Prostate gland (tissue), 2 donors: Measurements from ENCODE around the gene CTBS. TPM values are rescaled to one million over a fixed set of nuclear protein-coding genes. Genes with fewer than 3 reads are reported as not detected.

Experiments used
- DNase-seq: peaks from one replicate; pipeline ENCODE4 v3.0.0-alpha.2; 2019; ENCODE audit warnings: low spot score
- H3K27ac ChIP-seq, 2 donors: fragments of 200-600 bp; sonication (generic); 2 replicates each; pipeline ENCODE4 v1.5.1; 2017 to 2019
- H3K27me3 ChIP-seq: fragments of 200-600 bp; sonication (generic); replicated peaks from 2 replicates; pipeline ENCODE4 v1.5.1; 2019; ENCODE audit not compliant: insufficient read depth
- H3K36me3 ChIP-seq, 2 donors: fragments of 200-600 bp; sonication (generic); 1 replicate in 1 of 2; 2 replicates in 1 of 2; pipeline versions ENCODE4 v1.5.1 to v1.8.1; 2017 to 2019
- H3K4me1 ChIP-seq: fragments of 200-600 bp; sonication (generic); replicated peaks from 2 replicates; pipeline ENCODE4 v1.5.1; 2019
- H3K4me3 ChIP-seq, 2 donors: fragments of 200-600 bp; sonication (generic); 2 replicates each; pipeline ENCODE4 v1.5.1; 2017 to 2019
- H3K9me3 ChIP-seq: fragments of 200-600 bp; sonication (generic); 2 replicates; pipeline ENCODE4 v1.5.1; 2017
- POLR2A ChIP-seq: fragments of 450-650 bp; IDR thresholded peaks from one replicate; pipeline ENCODE4 v1.6.1; 2016; ENCODE audit warnings: antibody characterized with exemption, mild to moderate bottlenecking
- POLR2AphosphoS5 ChIP-seq: sonication (generic); formaldehyde crosslinking; IDR thresholded peaks from one replicate; pipeline ENCODE4 v1.6.1; 2017; ENCODE audit warnings: antibody characterized with exemption
- WGBS: methylation state at CpG from one replicate; pipeline ENCODE4 v1.1.5; 2018; 5-methylcytosine and 5-hydroxymethylcytosine counted together
- intact Hi-C: fragments of 100-400 bp; cut with DNase I; formaldehyde crosslinking; loops from one replicate; pipeline ENCODE4 v1.14.2; 2022
- total RNA-seq, 2 donors: library from RNA; depleted of rRNA; stranded (reverse); fragments of >200 nt; gene quantifications; one replicate each; pipeline ENCODE4 v1.1.0, GENCODE V29; 2016
- TF ChIP-seq, protein P1 (sequence below), 4 experiments: fragments of 200-600 bp in 2 of 4; fragments of 450-650 bp in 2 of 4; sonication (generic) in 2 of 4; IDR thresholded peaks; 1 replicate in 3 of 4; 2 replicates in 1 of 4; pipeline ENCODE4 v1.5.1; 2016 to 2019; ENCODE audit warnings: antibody characterized with exemption in 4 of 4, mild to moderate bottlenecking in 2 of 4, moderate library complexity in 2 of 4

Gene CTBS
- total RNA-seq, 2 donors from 2014 or later, result 15.1 to 45.5 TPM

DNA sequence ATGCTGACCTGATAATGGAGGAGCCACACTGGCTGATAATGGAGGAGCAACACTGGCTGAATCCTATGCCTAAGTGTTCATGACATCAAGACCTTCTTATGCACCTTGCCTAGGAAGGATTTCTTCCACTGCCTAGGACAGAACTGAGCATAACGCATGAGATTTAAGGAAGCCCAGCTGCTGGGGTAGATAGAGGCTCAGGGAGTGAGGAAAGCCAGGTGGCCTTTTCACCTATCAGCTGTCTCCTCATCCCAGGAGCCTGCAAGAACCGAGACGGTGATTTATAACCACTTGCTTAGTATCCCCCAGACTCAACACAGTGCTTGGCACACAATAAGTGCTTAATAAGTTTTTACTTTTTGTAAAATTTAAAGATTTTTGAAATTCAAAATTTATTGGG is 7.4 kb upstream of the CTBS start:
- no peak for DNase-seq
- Histone ChIP-seq H3K4me3 (no peak overlapping the region), H3K36me3 (no peaks in the 10 kb centered on the region), H3K27me3 (no peaks in the 10 kb centered on the region), H3K27ac (no peak overlapping the region), H3K4me1 (no peaks in the 10 kb centered on the region), H3K9me3 (no peaks in the 10 kb centered on the region)
- TF ChIP-seq POLR2AphosphoS5, result no peak
- TF ChIP-seq, protein P1, sequence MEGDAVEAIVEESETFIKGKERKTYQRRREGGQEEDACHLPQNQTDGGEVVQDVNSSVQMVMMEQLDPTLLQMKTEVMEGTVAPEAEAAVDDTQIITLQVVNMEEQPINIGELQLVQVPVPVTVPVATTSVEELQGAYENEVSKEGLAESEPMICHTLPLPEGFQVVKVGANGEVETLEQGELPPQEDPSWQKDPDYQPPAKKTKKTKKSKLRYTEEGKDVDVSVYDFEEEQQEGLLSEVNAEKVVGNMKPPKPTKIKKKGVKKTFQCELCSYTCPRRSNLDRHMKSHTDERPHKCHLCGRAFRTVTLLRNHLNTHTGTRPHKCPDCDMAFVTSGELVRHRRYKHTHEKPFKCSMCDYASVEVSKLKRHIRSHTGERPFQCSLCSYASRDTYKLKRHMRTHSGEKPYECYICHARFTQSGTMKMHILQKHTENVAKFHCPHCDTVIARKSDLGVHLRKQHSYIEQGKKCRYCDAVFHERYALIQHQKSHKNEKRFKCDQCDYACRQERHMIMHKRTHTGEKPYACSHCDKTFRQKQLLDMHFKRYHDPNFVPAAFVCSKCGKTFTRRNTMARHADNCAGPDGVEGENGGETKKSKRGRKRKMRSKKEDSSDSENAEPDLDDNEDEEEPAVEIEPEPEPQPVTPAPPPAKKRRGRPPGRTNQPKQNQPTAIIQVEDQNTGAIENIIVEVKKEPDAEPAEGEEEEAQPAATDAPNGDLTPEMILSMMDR (IDR thresholded peaks at IDR 0.05), result no peak
- TF ChIP-seq POLR2A, result no peak
- intact Hi-C loops, result no loop called here
- WGBS, result 91% methylated on average over 3 of the region's 3 CpGs

DNA sequence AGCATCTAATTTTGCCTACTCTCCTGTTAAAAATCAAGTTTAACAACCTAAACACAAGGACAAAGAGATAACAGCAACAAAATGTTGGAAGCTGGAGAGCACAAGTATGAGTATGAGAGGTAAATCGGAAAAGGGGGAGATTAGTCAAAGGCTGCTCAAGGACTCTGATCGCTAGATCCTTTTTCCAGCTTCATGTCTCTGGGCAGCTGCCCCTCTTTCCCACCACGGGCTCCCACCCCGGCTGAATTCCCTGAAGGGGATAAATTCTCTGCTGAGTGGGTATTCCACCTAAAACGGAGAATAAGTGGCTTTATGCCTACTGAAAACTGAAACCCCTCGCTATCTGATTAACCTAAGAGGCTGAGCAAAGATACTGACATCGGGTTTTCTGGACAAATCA is 696 bp upstream of the CTBS start:
- no peaks in the 10 kb centered on the region for H3K9me3 ChIP-seq
- intact Hi-C loops, result loop anchor here (5.0 kb wide), 1 partner anchor 68 kb away; the partner anchor contains the start of genes GNG5 and SPATA1
- H3K36me3 ChIP-seq, result no peaks in the 10 kb centered on the region
- no peaks in the 10 kb centered on the region for H3K4me1 ChIP-seq
- peak overlapping the region; percentile 60 to 70 for H3K4me3 ChIP-seq
- DNase-seq, result no peak
- no peaks in the 10 kb centered on the region for H3K27me3 ChIP-seq
- 74% methylated on average over 7 of the region's 7 CpGs for WGBS
- peak overlapping the region in 1 of 2 donors; percentile 97 for H3K27ac ChIP-seq
- TF ChIP-seq, protein P1 (IDR thresholded peaks at IDR 0.05), result no peak
- TF ChIP-seq POLR2A (no peak), POLR2AphosphoS5 (no peak)

DNA sequence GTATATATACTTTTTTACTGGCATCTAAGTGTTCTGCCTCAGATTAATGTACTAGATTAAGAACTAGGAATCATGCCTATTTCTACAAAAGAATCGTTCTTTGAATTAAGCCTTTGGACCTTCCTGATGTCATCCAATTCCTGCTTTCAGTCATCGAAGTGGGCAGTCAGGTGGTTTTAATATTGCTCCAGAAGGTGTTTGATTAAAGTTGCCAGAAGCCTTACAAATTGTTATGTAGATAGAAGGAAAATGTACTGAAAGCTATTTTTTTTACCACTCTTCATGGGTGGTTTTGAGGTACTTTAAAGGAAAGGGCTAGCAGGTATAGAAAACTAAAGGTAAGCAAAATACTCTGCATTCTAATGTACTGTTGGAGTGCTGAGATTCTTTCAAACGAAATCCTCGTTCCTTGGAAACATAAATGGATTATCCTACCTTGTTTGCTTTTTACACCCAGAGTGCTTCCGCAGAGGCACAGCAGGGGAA is 716 bp downstream of the CTBS start:
- peak overlapping the region; percentile 97 to 98 for H3K27ac ChIP-seq
- H3K36me3 ChIP-seq, result no peaks in the 10 kb centered on the region
- no peaks in the 10 kb centered on the region for H3K27me3 ChIP-seq
- H3K9me3 ChIP-seq, result no peaks in the 10 kb centered on the region
- H3K4me1 ChIP-seq, result no peaks in the 10 kb centered on the region
- DNase-seq, result no peak
- TF ChIP-seq, protein P1 (IDR thresholded peaks at IDR 0.05), result no peak
- no peak for TF ChIP-seq POLR2AphosphoS5
- no peak for TF ChIP-seq POLR2A
- intact Hi-C loops, result loop anchor here (2.0 to 5.0 kb wide), 2 partner anchors 66 to 95 kb away; partner anchors contain the start of genes GNG5, RPF1 and SPATA1
- 6% methylated on average over 5 of the region's 5 CpGs for WGBS
- peak overlapping the region; percentile 60 to 70 for H3K4me3 ChIP-seq

DNA sequence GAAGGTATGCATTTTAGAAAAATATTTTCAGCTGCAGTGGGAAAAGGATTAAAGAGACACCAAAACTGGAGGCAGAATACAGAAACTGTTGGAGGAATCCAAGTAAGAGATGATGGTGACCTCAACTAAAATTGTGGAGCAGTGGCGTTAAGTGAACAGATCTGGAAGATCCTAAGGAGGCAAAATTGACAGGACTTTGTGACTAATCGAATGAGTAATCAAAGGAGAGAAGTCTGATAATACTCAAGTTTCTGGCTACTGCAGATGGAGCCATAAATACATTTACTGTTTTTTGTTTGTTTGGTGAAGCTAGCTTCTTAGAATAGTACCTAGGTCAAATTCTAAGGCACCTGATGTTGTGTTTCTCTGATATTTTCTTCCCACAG is 3.1 kb downstream of the CTBS start:
- intact Hi-C loops, result loop anchor here (5.0 kb wide), 1 partner anchor 64 kb away; the partner anchor contains the start of genes GNG5 and SPATA1
- no peaks in the 10 kb centered on the region for H3K36me3 ChIP-seq
- no peaks in the 10 kb centered on the region for H3K9me3 ChIP-seq
- DNase-seq, result no peak
- no peak overlapping the region for H3K4me3 ChIP-seq
- no peaks in the 10 kb centered on the region for H3K4me1 ChIP-seq
- H3K27me3 ChIP-seq, result no peaks in the 10 kb centered on the region
- TF ChIP-seq, protein P1 (IDR thresholded peaks at IDR 0.05), result no peak
- no peak for TF ChIP-seq POLR2AphosphoS5
- WGBS, result 96% methylated on average over 2 of the region's 2 CpGs
- no peak overlapping the region for H3K27ac ChIP-seq

DNA sequence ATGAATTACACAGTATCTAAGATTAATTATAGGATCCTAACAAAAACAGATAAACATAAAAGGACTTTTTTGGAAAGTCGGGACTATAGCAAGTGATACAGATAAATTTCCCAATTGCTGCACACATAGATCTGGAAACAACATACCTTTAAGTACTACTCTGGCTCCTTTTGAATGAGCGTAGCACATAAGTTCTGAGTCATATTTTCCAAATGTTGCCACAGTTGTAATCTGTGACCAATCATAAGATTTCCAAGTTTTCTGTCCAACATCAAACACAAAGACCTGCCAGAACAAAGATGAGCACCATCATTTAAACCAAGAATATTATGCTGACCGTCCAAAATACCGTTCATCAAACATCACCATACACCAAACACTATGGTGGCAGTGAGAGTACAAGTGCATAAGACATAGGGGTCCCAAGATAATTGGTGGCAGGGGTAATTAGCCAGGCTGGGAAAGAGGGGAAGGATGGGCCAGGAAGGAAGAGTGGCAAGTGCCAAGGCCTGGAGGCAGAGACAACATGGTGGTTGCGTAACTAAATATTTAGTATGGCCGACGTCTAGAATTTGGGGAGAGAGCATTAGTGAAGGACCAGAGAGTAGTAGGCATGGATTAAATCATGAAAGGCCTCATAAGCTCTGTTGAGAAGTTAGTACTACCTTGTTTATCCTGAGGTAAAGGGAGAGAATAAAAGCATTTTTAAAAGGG is 3.6 kb downstream of the CTBS start:
- no peak for TF ChIP-seq POLR2AphosphoS5
- TF ChIP-seq, protein P1 (IDR thresholded peaks at IDR 0.05), result no peak
- no peak for TF ChIP-seq POLR2A
- WGBS, result 88% methylated on average over 7 of the region's 7 CpGs
- intact Hi-C loops, result loop anchor here (5.0 kb wide), 1 partner anchor 63 kb away; the partner anchor contains the start of genes GNG5 and SPATA1

More for the DNA sequence above, 3.6 kb downstream of the CTBS start:
- H3K36me3 ChIP-seq, result no peaks in the 10 kb centered on the region
- no peaks in the 10 kb centered on the region for H3K9me3 ChIP-seq
- H3K4me3 ChIP-seq, result no peak overlapping the region
- no peak for DNase-seq
- H3K4me1 ChIP-seq, result no peaks in the 10 kb centered on the region
- H3K27me3 ChIP-seq, result no peaks in the 10 kb centered on the region
- H3K27ac ChIP-seq, result no peak overlapping the region
